A549 (cell line): Measurements from ENCODE around the gene SLC6A19. TPM values are rescaled to one million over a fixed set of nuclear protein-coding genes. Genes with fewer than 3 reads are reported as not detected.

Experiments used
- ATAC-seq, 2 experiments: fragments of 200-7000 bp in 1 of 2; fragments of >200 bp in 1 of 2; cut with Nextera tagmentation in 1 of 2; cut with Tn5 transposase in 1 of 2; 3 replicates each; pipeline versions ENCODE4 v1.8.0 to v1.9.1; 2018 to 2020; ENCODE audit warnings: mild to moderate bottlenecking in 1 of 2, moderate library complexity in 1 of 2
- CTCF ChIA-PET: fragments of 300-600 bp; sonication (Branson Sonifier 250); formaldehyde crosslinking; extraction: SDS; loops from one replicate; lab custom pipeline; 2021; ENCODE audit warnings: antibody characterized with exemption, inconsistent platforms; lab: Yijun Ruan, JAX
- POLR2A ChIA-PET: fragments of 350-600 bp; formaldehyde crosslinking; extraction: SDS; loops from one replicate; lab custom pipeline; 2021; ENCODE audit warnings: antibody characterized with exemption, inconsistent platforms; lab: Yijun Ruan, JAX
- DNase-seq, 2 experiments: peaks; one replicate each; pipeline versions ENCODE4 v3.0.0 to v3.0.0-alpha.2; 2011 to 2016; ENCODE audit warnings: low read depth in 1 of 2, low spot score in 1 of 2
- FAIRE-seq: peaks from 2 replicates; lab custom pipeline; 2011; peaks lifted over from hg19 to GRCh38; lab: Jason Lieb, UNC
- H3K27ac ChIP-seq, 2 experiments: fragments of >200 bp; sonication (Bioruptor Twin); formaldehyde crosslinking; 3 replicates each; pipeline ENCODE4 v1.5.1; 2016 to 2017
- H3K4me1 ChIP-seq: fragments of >200 bp; sonication (Bioruptor Twin); formaldehyde crosslinking; 3 replicates; pipeline ENCODE4 v1.6.1; 2016
- H3K4me2 ChIP-seq: fragments of >200 bp; sonication (Bioruptor Twin); formaldehyde crosslinking; 3 replicates; pipeline ENCODE4 v1.6.1; 2016
- H3K4me3 ChIP-seq: fragments of >200 bp; sonication (Bioruptor Twin); formaldehyde crosslinking; 3 replicates; pipeline ENCODE4 v1.5.1; 2016
- H3K9me3 ChIP-seq: fragments of >200 bp; sonication (Bioruptor Twin); formaldehyde crosslinking; 3 replicates; pipeline ENCODE4 v1.6.1; 2016
- CHD2 ChIP-seq: fragments of 150-350 bp; IDR thresholded peaks from 2 replicates; pipeline ENCODE4 v1.6.1; 2014; ENCODE audit warnings: low read length; ENCODE audit not compliant: partially characterized antibody
- EHMT2 ChIP-seq: fragments of 200-600 bp; sonication (generic); IDR thresholded peaks from 2 replicates; pipeline ENCODE4 v1.6.1; 2016; ENCODE audit warnings: antibody characterized with exemption, low read depth, mild to moderate bottlenecking, moderate library complexity
- ELK1 ChIP-seq: fragments of 150-350 bp; IDR thresholded peaks from 2 replicates; pipeline ENCODE4 v1.6.1; 2014; ENCODE audit warnings: low read depth, mild to moderate bottlenecking, low read length
- HDAC2 ChIP-seq: fragments of 200-600 bp; sonication (generic); IDR thresholded peaks from 2 replicates; pipeline ENCODE4 v1.6.1; 2016
- HOXA7 ChIP-seq: fragments of 250-450 bp; sonication (Bioruptor Pico); IDR thresholded peaks from 2 replicates; pipeline ENCODE4 v1.5.0; 2020; ENCODE audit warnings: mild to moderate bottlenecking, moderate library complexity
- JUNB ChIP-seq: fragments of >200 bp; sonication (Bioruptor Twin); formaldehyde crosslinking; IDR thresholded peaks from 2 replicates; pipeline ENCODE4 v1.6.1; 2016
- MYC ChIP-seq: IDR thresholded peaks from 2 replicates; pipeline ENCODE4 v1.6.1; 2012; ENCODE audit warnings: mild to moderate bottlenecking, inconsistent platforms, low read length, improper control_type of control experiment, borderline replicate concordance
- RAD21 ChIP-seq, 2 experiments: fragments of >200 bp in 1 of 2; sonication (Bioruptor Twin) in 1 of 2; formaldehyde crosslinking in 1 of 2; IDR thresholded peaks in 1 of 2; conservative IDR thresholded peaks in 1 of 2; 2 replicates in 1 of 2; 3 replicates in 1 of 2; pipeline ENCODE4 v1.6.1; 2012 to 2018; ENCODE audit warnings: inconsistent platforms in 1 of 2
- RARB ChIP-seq: fragments of 250-450 bp; sonication (Bioruptor Pico); IDR thresholded peaks from 2 replicates; pipeline ENCODE4 v1.8.0; 2021; ENCODE audit warnings: mild to moderate bottlenecking, moderate library complexity
- SMC3 ChIP-seq: fragments of >200 bp; sonication (Bioruptor Twin); formaldehyde crosslinking; IDR thresholded peaks from 3 replicates; pipeline ENCODE4 v1.6.1; 2018; ENCODE audit warnings: inconsistent platforms
- SREBF2 ChIP-seq: fragments of 450-650 bp; IDR thresholded peaks from 2 replicates; pipeline ENCODE4 v1.6.1; 2014; ENCODE audit warnings: mild to moderate bottlenecking, moderate library complexity
- TP53 ChIP-seq: fragments of 250-450 bp; sonication (Bioruptor Pico); IDR thresholded peaks from 2 replicates; pipeline ENCODE4 v1.5.0; 2021; ENCODE audit warnings: mild to moderate bottlenecking, moderate library complexity
- USF2 ChIP-seq: fragments of 450-650 bp; IDR thresholded peaks from 2 replicates; pipeline ENCODE4 v1.6.1; 2014; ENCODE audit warnings: antibody characterized with exemption
- ZNF302 ChIP-seq: fragments of 250-450 bp; sonication (Bioruptor Pico); IDR thresholded peaks from 2 replicates; pipeline ENCODE4 v1.9.0; 2021; ENCODE audit warnings: inconsistent platforms, mild to moderate bottlenecking, moderate library complexity
- WGBS: methylation state at CpG from one replicate; pipeline ENCODE4 v1.1.6; 2017; ENCODE audit errors: missing lambda C conversion rate; 5-methylcytosine and 5-hydroxymethylcytosine counted together
- polyA plus RNA-seq, 4 experiments: library from polyadenylated mRNA; depleted of rRNA in 3 of 4; stranded (reverse); fragments of >200 nt; fragmentation: RNase III in 1 of 4; extraction: RNeasy Plus Mini Kit Qiagen cat#74134 plus additional on column Dnase treatment in 1 of 4; gene quantifications; 2 replicates in 3 of 4; 3 replicates in 1 of 4; pipeline ENCODE4 v1.2.3, GENCODE V29; 2011 to 2017
- TF ChIP-seq, protein P1 (sequence below): fragments of >200 bp; sonication (Bioruptor Twin); formaldehyde crosslinking; IDR thresholded peaks from 3 replicates; pipeline ENCODE4 v1.5.1; 2016
- TF ChIP-seq, protein P2 (sequence below): fragments of >200 bp; sonication (Bioruptor Twin); formaldehyde crosslinking; IDR thresholded peaks from 3 replicates; pipeline ENCODE4 v1.6.1; 2016

The SLC6A19 gene
- polyA plus RNA-seq, 2 of the 4 experiments (the other 2 are of a cell fraction), result 0.01 TPM; not detected in 1

- no peak overlapping the region for H3K27ac ChIP-seq
- FAIRE-seq (no peak), DNase-seq (no peak), ATAC-seq (no peak)
- POLR2A ChIA-PET, result no interaction called here
- CTCF ChIA-PET, result interaction anchor here (1.1 to 5.6 kb wide), 8 partner anchors 21 to 446 kb away, joined by 3 to 63 read pairs (median 8); no protein-coding TSS in a partner anchor
- no peak for TF ChIP-seq TP53 (CRISPR knock-in tag)
- no peak for TF ChIP-seq CHD2
- no peak for TF ChIP-seq JUNB
- no peak for TF ChIP-seq SREBF2
- TF ChIP-seq USF2, result no peak
- TF ChIP-seq SMC3, result no peak
- no peaks in the 10 kb centered on the region for H3K4me1 ChIP-seq
- no peak overlapping the region for H3K4me3 ChIP-seq
- H3K4me2 ChIP-seq, result no peak overlapping the region
- no peaks in the 10 kb centered on the region for H3K9me3 ChIP-seq
- WGBS, result 51% methylated on average over 6 of the region's 6 CpGs
Measured at GRCh38 chr5:1207555-1207954, 6.2 kb downstream of the SLC6A19 start.

DNA sequence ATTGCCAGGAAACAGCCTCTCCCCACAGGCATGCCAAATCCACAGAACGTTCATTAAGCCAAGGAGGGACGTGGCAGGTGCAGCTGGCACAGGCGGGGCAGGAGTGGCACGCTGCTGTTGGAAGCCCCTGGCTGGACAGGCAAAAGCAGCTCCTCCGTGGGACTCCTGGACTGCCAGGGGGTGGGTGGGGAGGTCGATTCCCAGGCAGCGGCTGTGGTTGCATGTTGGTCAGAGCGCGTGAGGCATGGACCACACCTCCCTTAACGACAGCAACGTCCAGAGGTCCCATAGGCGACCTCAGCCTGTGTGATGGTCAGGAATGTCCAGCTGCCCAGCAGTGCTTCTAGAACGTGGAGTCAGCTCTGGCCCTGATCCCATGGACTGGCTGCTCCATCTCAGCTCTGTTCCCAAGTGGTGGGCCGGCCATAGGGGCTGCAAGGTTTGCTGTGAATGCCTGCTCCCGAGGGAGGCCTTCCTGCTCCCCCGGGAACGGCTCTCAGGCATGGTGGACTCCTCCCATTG is 6.9 kb downstream of the SLC6A19 start:
- no peak for FAIRE-seq
- 54% methylated on average over 7 of the region's 17 CpGs for WGBS

GRCh38 chr5:1208743-1209488 is 7.5 kb downstream of the SLC6A19 start:
- no peak for FAIRE-seq
- CTCF ChIA-PET, result interaction anchor here (0.6 to 5.6 kb wide), 46 partner anchors 9 to 448 kb away, joined by 3 to 63 read pairs (median 4); no protein-coding TSS in a partner anchor
- POLR2A ChIA-PET, result no interaction called here
- WGBS, result 15% methylated on average over 13 of the region's 24 CpGs
- Histone ChIP-seq H3K9me3 (no peaks in the 10 kb centered on the region), H3K4me2 (no peak overlapping the region), H3K4me3 (no peak overlapping the region), H3K27ac (no peak overlapping the region), H3K4me1 (no peaks in the 10 kb centered on the region)
- peak; percentile 40 to 59 for DNase-seq
- TF ChIP-seq, protein P1, sequence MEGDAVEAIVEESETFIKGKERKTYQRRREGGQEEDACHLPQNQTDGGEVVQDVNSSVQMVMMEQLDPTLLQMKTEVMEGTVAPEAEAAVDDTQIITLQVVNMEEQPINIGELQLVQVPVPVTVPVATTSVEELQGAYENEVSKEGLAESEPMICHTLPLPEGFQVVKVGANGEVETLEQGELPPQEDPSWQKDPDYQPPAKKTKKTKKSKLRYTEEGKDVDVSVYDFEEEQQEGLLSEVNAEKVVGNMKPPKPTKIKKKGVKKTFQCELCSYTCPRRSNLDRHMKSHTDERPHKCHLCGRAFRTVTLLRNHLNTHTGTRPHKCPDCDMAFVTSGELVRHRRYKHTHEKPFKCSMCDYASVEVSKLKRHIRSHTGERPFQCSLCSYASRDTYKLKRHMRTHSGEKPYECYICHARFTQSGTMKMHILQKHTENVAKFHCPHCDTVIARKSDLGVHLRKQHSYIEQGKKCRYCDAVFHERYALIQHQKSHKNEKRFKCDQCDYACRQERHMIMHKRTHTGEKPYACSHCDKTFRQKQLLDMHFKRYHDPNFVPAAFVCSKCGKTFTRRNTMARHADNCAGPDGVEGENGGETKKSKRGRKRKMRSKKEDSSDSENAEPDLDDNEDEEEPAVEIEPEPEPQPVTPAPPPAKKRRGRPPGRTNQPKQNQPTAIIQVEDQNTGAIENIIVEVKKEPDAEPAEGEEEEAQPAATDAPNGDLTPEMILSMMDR, result peak; percentile 63
- TF ChIP-seq MYC (no peak), RARB (CRISPR knock-in tag) (no peak), SMC3 (peak; percentile 79), RAD21 (conservative IDR thresholded peaks at IDR 0.05 in 1 of 2, IDR thresholded peaks at IDR 0.05 in 1 of 2) (peak; percentile 77)
- peak; percentile 72 to 91 for ATAC-seq

More for the DNA sequence above, 6.9 kb downstream of the SLC6A19 start:
- Histone ChIP-seq H3K27ac (no peak overlapping the region), H3K4me2 (no peak overlapping the region)
- DNase-seq, result no peak
- TF ChIP-seq ZNF302 (CRISPR knock-in tag), result no peak
- TF ChIP-seq MYC, result no peak
- TF ChIP-seq HOXA7 (CRISPR knock-in tag), result no peak
- TF ChIP-seq HDAC2, result no peak
- TF ChIP-seq EHMT2, result no peak
- TF ChIP-seq, protein P2, sequence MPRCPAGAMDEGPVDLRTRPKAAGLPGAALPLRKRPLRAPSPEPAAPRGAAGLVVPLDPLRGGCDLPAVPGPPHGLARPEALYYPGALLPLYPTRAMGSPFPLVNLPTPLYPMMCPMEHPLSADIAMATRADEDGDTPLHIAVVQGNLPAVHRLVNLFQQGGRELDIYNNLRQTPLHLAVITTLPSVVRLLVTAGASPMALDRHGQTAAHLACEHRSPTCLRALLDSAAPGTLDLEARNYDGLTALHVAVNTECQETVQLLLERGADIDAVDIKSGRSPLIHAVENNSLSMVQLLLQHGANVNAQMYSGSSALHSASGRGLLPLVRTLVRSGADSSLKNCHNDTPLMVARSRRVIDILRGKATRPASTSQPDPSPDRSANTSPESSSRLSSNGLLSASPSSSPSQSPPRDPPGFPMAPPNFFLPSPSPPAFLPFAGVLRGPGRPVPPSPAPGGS, result no peak
- no peak for TF ChIP-seq ELK1
- TF ChIP-seq, all 56 proteins: peak for 0
- CTCF ChIA-PET, result interaction anchor here (0.6 to 5.6 kb wide), 43 partner anchors 10 to 449 kb away, joined by 3 to 63 read pairs (median 4); no protein-coding TSS in a partner anchor
- no peak overlapping the region for H3K4me3 ChIP-seq
- H3K4me1 ChIP-seq, result no peaks in the 10 kb centered on the region
- ATAC-seq, result no peak
- H3K9me3 ChIP-seq, result no peaks in the 10 kb centered on the region
- POLR2A ChIA-PET, result no interaction called here
